Neural cell (in vitro differentiated cells): ENCODE results near the gene SPTBN2. TPM values are rescaled to one million over a fixed set of nuclear protein-coding genes. Genes with fewer than 3 reads are reported as not detected.

Experiments used
- H2AFZ ChIP-seq: fragments of 200-600, 300-800 bp; sonication (generic), shearing (Covaris generic); 2 replicates; pipeline ENCODE4 v1.6.0; 2014; ENCODE audit warnings: low read depth, mild to moderate bottlenecking, antibody characterized with exemption, low read length, moderate library complexity
- H3F3A ChIP-seq: fragments of 200-600 bp; shearing (Covaris generic); 2 replicates; pipeline ENCODE4 v1.6.1; 2016; ENCODE audit warnings: mild to moderate bottlenecking, moderate library complexity, mixed read lengths, antibody characterized with exemption, low read length; ENCODE audit not compliant: insufficient read depth, poor library complexity, severe bottlenecking
- H3K27ac ChIP-seq: fragments of 200-600, 300-800 bp; sonication (generic), shearing (Covaris generic); 2 replicates; pipeline ENCODE4 v1.5.1; 2014; ENCODE audit warnings: mild to moderate bottlenecking, low read length, moderate library complexity
- H3K27me3 ChIP-seq: fragments of 300-800, 200-600 bp; sonication (generic), shearing (Covaris generic); 2 replicates; pipeline ENCODE4 v1.6.0; 2014; ENCODE audit warnings: mild to moderate bottlenecking, low read depth, low read length, moderate library complexity; ENCODE audit not compliant: insufficient read depth
- H3K36me3 ChIP-seq: fragments of 300-800, 200-600 bp; sonication (generic), shearing (Covaris generic); 2 replicates; pipeline ENCODE4 v1.5.1; 2014; ENCODE audit warnings: mild to moderate bottlenecking, antibody characterized with exemption, low read length, moderate library complexity; ENCODE audit not compliant: insufficient read depth
- H3K4me2 ChIP-seq: fragments of 300-800, 200-600 bp; sonication (generic), shearing (Covaris generic); 2 replicates; pipeline ENCODE4 v1.6.0; 2014; ENCODE audit warnings: mild to moderate bottlenecking, low read length
- H3K4me3 ChIP-seq: fragments of 300-800, 200-600 bp; sonication (generic), shearing (Covaris generic); 2 replicates; pipeline ENCODE4 v1.5.1; 2014; ENCODE audit warnings: mild to moderate bottlenecking, low read length, moderate library complexity
- H3K79me2 ChIP-seq: fragments of 200-600 bp; shearing (Covaris generic); replicated peaks from 2 replicates; pipeline ENCODE4 v1.6.0; 2014; ENCODE audit warnings: mild to moderate bottlenecking, low read length, moderate library complexity; ENCODE audit not compliant: insufficient read depth
- H3K9ac ChIP-seq: fragments of 300-800, 200-600 bp; sonication (generic), shearing (Covaris generic); 2 replicates; pipeline ENCODE4 v1.6.1; 2016; ENCODE audit warnings: mild to moderate bottlenecking, low read length, mixed read lengths
- H3K9me2 ChIP-seq: fragments of 200-600 bp; shearing (Covaris generic); 2 replicates; pipeline ENCODE4 v1.6.1; 2016; ENCODE audit warnings: mild to moderate bottlenecking, low read length, mixed read lengths; ENCODE audit not compliant: insufficient read depth
- H3K9me3 ChIP-seq: fragments of 200-600, 300-800 bp; sonication (generic), shearing (Covaris generic); 2 replicates; pipeline ENCODE4 v1.6.1; 2016; ENCODE audit warnings: mild to moderate bottlenecking, mixed run types, low read length, moderate library complexity, mixed read lengths
- H4K20me1 ChIP-seq: fragments of 200-600 bp; shearing (Covaris generic); 2 replicates; pipeline ENCODE4 v1.6.1; 2016; ENCODE audit warnings: mild to moderate bottlenecking, mixed run types; ENCODE audit not compliant: insufficient read depth
- CTCF ChIP-seq: fragments of 450-650 bp; IDR thresholded peaks from 2 replicates; pipeline ENCODE4 v1.5.1; 2014; ENCODE audit warnings: antibody characterized with exemption, mild to moderate bottlenecking, moderate library complexity; ENCODE audit not compliant: poor library complexity, severe bottlenecking
- EP300 ChIP-seq: fragments of 450-650 bp; conservative IDR thresholded peaks from 2 replicates; pipeline ENCODE4 v1.6.1; 2014; ENCODE audit warnings: antibody characterized with exemption, mild to moderate bottlenecking, moderate library complexity; ENCODE audit not compliant: poor library complexity, severe bottlenecking
- EZH2 ChIP-seq: fragments of 200-600, 300-800 bp; shearing (Covaris generic), sonication (generic); IDR thresholded peaks from 2 replicates; pipeline ENCODE4 v1.6.1; 2014; ENCODE audit warnings: antibody characterized with exemption, low read length, borderline replicate concordance, mild to moderate bottlenecking; ENCODE audit not compliant: insufficient read depth, poor library complexity, severe bottlenecking
- MXI1 ChIP-seq: fragments of 450-650 bp; conservative IDR thresholded peaks from 2 replicates; pipeline ENCODE4 v1.6.1; 2014; ENCODE audit warnings: antibody characterized with exemption, mild to moderate bottlenecking; ENCODE audit not compliant: poor library complexity, severe bottlenecking
- POLR2AphosphoS5 ChIP-seq: IDR thresholded peaks from 2 replicates; pipeline ENCODE4 v1.6.1; 2012
- RAD21 ChIP-seq: fragments of 450-650 bp; conservative IDR thresholded peaks from 2 replicates; pipeline ENCODE4 v1.6.1; 2014; ENCODE audit warnings: antibody characterized with exemption, mild to moderate bottlenecking, moderate library complexity
- REST ChIP-seq: IDR thresholded peaks from 2 replicates; pipeline ENCODE4 v1.6.1; 2012; ENCODE audit warnings: borderline replicate concordance
- SMC3 ChIP-seq: fragments of 450-650 bp; conservative IDR thresholded peaks from 2 replicates; pipeline ENCODE4 v1.6.1; 2014; ENCODE audit warnings: antibody characterized with exemption, mild to moderate bottlenecking, moderate library complexity; ENCODE audit not compliant: poor library complexity
- TAF1 ChIP-seq: IDR thresholded peaks from 2 replicates; pipeline ENCODE4 v1.6.1; 2012; ENCODE audit warnings: low read depth
- polyA plus RNA-seq: library from polyadenylated mRNA; depleted of rRNA; stranded (reverse); fragments of >200 nt; gene quantifications from 2 replicates; pipeline ENCODE4 v1.2.3, GENCODE V29; 2014

The SPTBN2 gene
- polyA plus RNA-seq, 1 donor from 2014 or later: 159 TPM

GRCh38 chr11:66696146-66696545 lies 32.9 kb downstream of the SPTBN2 start:
- Histone ChIP-seq H3K9me3 (no peaks in the 10 kb centered on the region), H3K27ac (no peak overlapping the region), H3K36me3 (peaks cover 17% of the 10 kb centered on the region), H3K9ac (no peak overlapping the region), H3K4me2 (no peak overlapping the region), H3K79me2 (no peaks in the 10 kb centered on the region), H2AFZ (no peak overlapping the region), H3F3A (no peaks in the 10 kb centered on the region), H3K9me2 (no peaks in the 10 kb centered on the region), H3K4me3 (no peak overlapping the region), H4K20me1 (no peaks in the 10 kb centered on the region), H3K27me3 (no peaks in the 10 kb centered on the region)
- TF ChIP-seq EZH2 (no peak), SMC3 (no peak), MXI1 (no peak), TAF1 (no peak), CTCF (no peak), POLR2AphosphoS5 (no peak), EP300 (no peak), REST (no peak), RAD21 (no peak)

GRCh38 chr11:66694732-66695207 lies 34.2 kb downstream of the SPTBN2 start:
- Histone ChIP-seq H3K9ac (no peak overlapping the region), H3K9me3 (no peaks in the 10 kb centered on the region), H2AFZ (no peak overlapping the region), H3K79me2 (no peaks in the 10 kb centered on the region), H3F3A (no peaks in the 10 kb centered on the region), H3K27me3 (no peaks in the 10 kb centered on the region), H3K36me3 (peaks cover 6% of the 10 kb centered on the region), H3K9me2 (no peaks in the 10 kb centered on the region), H4K20me1 (no peaks in the 10 kb centered on the region), H3K27ac (no peak overlapping the region), H3K4me3 (no peak overlapping the region), H3K4me2 (no peak overlapping the region)
- peak; percentile 81 for TF ChIP-seq RAD21
- TF ChIP-seq EZH2: no peak
- TF ChIP-seq MXI1: peak; percentile 26
- no peak for TF ChIP-seq EP300
- TF ChIP-seq TAF1: no peak
- peak; percentile 89 for TF ChIP-seq SMC3
- TF ChIP-seq CTCF: peak; percentile 91
- TF ChIP-seq POLR2AphosphoS5: no peak
- no peak for TF ChIP-seq REST
